HG03521 (cell line): ENCODE results near the gene HPX.
A peak's percentile ranks its signal among the peaks of the same experiment; 100 is the strongest.

Experiments used
- ATAC-seq: cut with Tn5 transposase; IDR thresholded peaks from one replicate; pipeline ENCODE4 v1.9.1; 2021; ENCODE audit warnings: mild to moderate bottlenecking, moderate library complexity; ENCODE audit not compliant: unreplicated experiment

The HPX gene

GRCh38 chr11:6418557-6419008, 22.2 kb downstream of the HPX start:
- ATAC-seq = peak; percentile 11

- ATAC-seq = no peak
These were observed 22.8 kb downstream of the HPX start for GRCh38 chr11:6417907-6418556.

GRCh38 chr11:6415797-6416196, 25.0 kb downstream of the HPX start:
- no peak for ATAC-seq

GRCh38 chr11:6414874-6415328, 25.9 kb downstream of the HPX start:
- ATAC-seq = no peak

- ATAC-seq = no peak
These were observed 27.0 kb downstream of the HPX start for GRCh38 chr11:6413791-6414201.

GRCh38 chr11:6411594-6412031, 29.2 kb downstream of the HPX start:
- no peak for ATAC-seq

- ATAC-seq = no peak
These were observed 29.9 kb downstream of the HPX start for GRCh38 chr11:6410695-6411430.

- ATAC-seq = no peak
These were observed 34.4 kb downstream of the HPX start for GRCh38 chr11:6406370-6406769.

GRCh38 chr11:6405846-6406245, 34.9 kb downstream of the HPX start:
- no peak for ATAC-seq

- no peak for ATAC-seq
These were observed 35.6 kb downstream of the HPX start for GRCh38 chr11:6405052-6405667.

- ATAC-seq = no peak
These were observed 36.3 kb downstream of the HPX start for GRCh38 chr11:6404342-6405051.

GRCh38 chr11:6403539-6403938, 37.2 kb downstream of the HPX start:
- no peak for ATAC-seq

GRCh38 chr11:6402561-6402981, 38.2 kb downstream of the HPX start:
- peak; percentile 72 for ATAC-seq

GRCh38 chr11:6402061-6402470, 38.7 kb downstream of the HPX start:
- peak; percentile 39 for ATAC-seq

- ATAC-seq = no peak
These were observed 39.3 kb downstream of the HPX start for GRCh38 chr11:6401464-6401863.

GRCh38 chr11:6400431-6401345, 40.1 kb downstream of the HPX start:
- ATAC-seq = no peak

GRCh38 chr11:6397636-6398035, 43.2 kb downstream of the HPX start:
- no peak for ATAC-seq

GRCh38 chr11:6397156-6397555, 43.6 kb downstream of the HPX start:
- ATAC-seq = no peak

GRCh38 chr11:6395470-6396060, 45.2 kb downstream of the HPX start:
- ATAC-seq = no peak
